ENCODE results near the gene NME5.
"Not testable (repeated sequence)": the region's sequence is repeated elsewhere in the genome, so short reads cannot be mapped to it uniquely, and the experiment has no call there.

Gene NME5

DNA sequence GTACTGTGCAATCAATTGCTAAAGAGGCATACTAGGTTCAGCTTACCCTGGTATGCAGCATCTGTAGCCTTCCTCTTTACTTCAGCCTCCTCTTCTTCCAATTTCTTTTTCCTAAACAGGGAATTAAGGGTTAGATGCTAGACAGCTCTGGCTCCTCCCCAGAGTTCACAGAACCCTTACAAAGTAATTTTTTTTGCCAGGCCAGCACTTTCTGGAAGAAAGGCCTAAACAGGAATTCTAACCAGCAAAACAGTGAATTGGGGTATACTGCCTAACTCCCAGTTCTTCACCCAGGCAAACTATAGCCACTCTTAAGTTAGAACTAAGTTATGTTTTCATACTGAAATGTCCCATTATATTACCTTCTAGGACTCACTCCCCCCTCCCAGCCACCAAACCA, 31.1 kb upstream of the NME5 start:
- Histone ChIP-seq H3K36me3 (ENCODE audit: control insufficient read depth in 5 of 5, insufficient read depth in 5 of 5, low read length in 5 of 5) (peaks cover 54 to 98% (median 84%) of the 10 kb centered on the region in 5 donors), H3K27me3 (ENCODE audit: control insufficient read depth in 5 of 5, insufficient read depth in 4 of 5, low read length in 5 of 5) (no peaks in the 10 kb centered on the region), H3K27ac (ENCODE audit: low read depth, low read length) (no peak overlapping the region), H3K4me1 (ENCODE audit: control insufficient read depth in 5 of 5, insufficient read depth in 5 of 5, low read length in 5 of 5) (no peaks in the 10 kb centered on the region), H3K9ac (ENCODE audit: low read length in 5 of 5) (no peak overlapping the region), H3K9me3 (ENCODE audit: control insufficient read depth in 5 of 5, low read length in 5 of 5) (no peaks in the 10 kb centered on the region), H3K4me3 (ENCODE audit: low read depth in 1 of 5, low read length in 5 of 5) (no peak overlapping the region)

DNA sequence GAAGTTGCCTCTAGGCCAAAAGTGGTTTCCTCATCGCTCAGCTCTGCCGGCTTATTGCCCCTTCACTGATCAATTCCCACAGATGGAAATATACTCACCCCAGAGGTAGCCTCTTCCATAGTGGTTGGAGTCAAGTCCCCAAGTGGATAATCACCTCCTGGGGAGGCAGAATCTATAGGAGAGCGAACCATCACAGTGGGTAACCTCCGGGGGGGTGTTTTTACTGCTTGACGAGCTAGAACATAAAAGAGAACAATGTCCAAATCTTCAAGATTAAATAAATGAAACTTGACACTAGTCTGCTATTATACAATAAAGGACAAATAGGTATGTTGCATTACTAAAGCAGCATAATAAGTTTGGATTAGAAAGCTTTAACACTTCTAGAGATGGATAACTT, 29.9 kb upstream of the NME5 start:
- Histone ChIP-seq H3K27me3 (ENCODE audit: control insufficient read depth in 5 of 5, insufficient read depth in 4 of 5, low read length in 5 of 5) (no peaks in the 10 kb centered on the region), H3K4me1 (ENCODE audit: control insufficient read depth in 5 of 5, insufficient read depth in 5 of 5, low read length in 5 of 5) (no peaks in the 10 kb centered on the region), H3K9me3 (ENCODE audit: control insufficient read depth in 5 of 5, low read length in 5 of 5) (no peaks in the 10 kb centered on the region), H3K36me3 (ENCODE audit: control insufficient read depth in 5 of 5, insufficient read depth in 5 of 5, low read length in 5 of 5) (peaks cover 62 to 99% (median 91%) of the 10 kb centered on the region in 5 donors), H3K4me3 (ENCODE audit: low read depth in 1 of 5, low read length in 5 of 5) (no peak overlapping the region), H3K9ac (ENCODE audit: low read length in 5 of 5) (no peak overlapping the region), H3K27ac (ENCODE audit: low read depth, low read length) (no peak overlapping the region)

- H3K4me1 ChIP-seq (ENCODE audit: control insufficient read depth in 5 of 5, insufficient read depth in 5 of 5, low read length in 5 of 5), result no peaks in the 10 kb centered on the region
- peaks cover 69 to 100% (median 98%) of the 10 kb centered on the region in 5 donors for H3K36me3 ChIP-seq (ENCODE audit: control insufficient read depth in 5 of 5, insufficient read depth in 5 of 5, low read length in 5 of 5)
- H3K4me3 ChIP-seq (ENCODE audit: low read depth in 1 of 5, low read length in 5 of 5), result no peak overlapping the region
- H3K9ac ChIP-seq (ENCODE audit: low read length in 5 of 5), result no peak overlapping the region
- H3K27me3 ChIP-seq (ENCODE audit: control insufficient read depth in 5 of 5, insufficient read depth in 4 of 5, low read length in 5 of 5), result no peaks in the 10 kb centered on the region
- no peak overlapping the region for H3K27ac ChIP-seq (ENCODE audit: low read depth, low read length)
- H3K9me3 ChIP-seq (ENCODE audit: control insufficient read depth in 5 of 5, low read length in 5 of 5), result no peaks in the 10 kb centered on the region
Measured at GRCh38 chr5:138163721-138164120, 24.5 kb upstream of the NME5 start.

GRCh38 chr5:138160706-138161105, 21.5 kb upstream of the NME5 start:
- H3K36me3 ChIP-seq (ENCODE audit: control insufficient read depth in 5 of 5, insufficient read depth in 5 of 5, low read length in 5 of 5), result peaks cover 68 to 94% (median 91%) of the 10 kb centered on the region in 5 donors
- H3K9me3 ChIP-seq (ENCODE audit: control insufficient read depth in 5 of 5, low read length in 5 of 5), result no peaks in the 10 kb centered on the region
- H3K27ac ChIP-seq (ENCODE audit: low read depth, low read length), result no peak overlapping the region
- H3K4me3 ChIP-seq (ENCODE audit: low read depth in 1 of 5, low read length in 5 of 5), result no peak overlapping the region
- H3K9ac ChIP-seq (ENCODE audit: low read length in 5 of 5), result no peak overlapping the region
- H3K27me3 ChIP-seq (ENCODE audit: control insufficient read depth in 5 of 5, insufficient read depth in 4 of 5, low read length in 5 of 5), result no peaks in the 10 kb centered on the region
- no peaks in the 10 kb centered on the region for H3K4me1 ChIP-seq (ENCODE audit: control insufficient read depth in 5 of 5, insufficient read depth in 5 of 5, low read length in 5 of 5)

DNA sequence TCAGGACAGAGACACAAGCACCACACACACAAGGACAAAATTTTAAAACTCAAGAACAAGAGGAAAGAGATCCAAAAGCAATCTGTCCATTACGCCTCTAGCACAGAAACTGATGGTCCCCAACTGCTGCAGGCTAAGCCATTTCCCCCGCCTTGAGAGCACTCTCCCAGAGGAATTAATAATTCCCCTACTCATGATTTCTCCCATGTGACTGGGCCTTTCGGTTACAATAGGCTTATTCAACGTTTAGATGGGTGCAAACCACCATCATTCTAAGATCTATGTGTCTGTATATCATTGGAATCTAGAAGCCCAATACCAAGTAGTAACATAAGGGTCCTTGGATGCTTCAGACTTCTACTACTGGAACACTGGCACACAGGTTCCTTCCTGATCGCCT, 20.4 kb upstream of the NME5 start:
- Histone ChIP-seq H3K9ac (ENCODE audit: low read length in 5 of 5) (no peak overlapping the region), H3K4me3 (ENCODE audit: low read depth in 1 of 5, low read length in 5 of 5) (no peak overlapping the region), H3K9me3 (ENCODE audit: control insufficient read depth in 5 of 5, low read length in 5 of 5) (no peaks in the 10 kb centered on the region), H3K36me3 (ENCODE audit: control insufficient read depth in 5 of 5, insufficient read depth in 5 of 5, low read length in 5 of 5) (peaks cover 63 to 84% (median 81%) of the 10 kb centered on the region in 5 donors), H3K4me1 (ENCODE audit: control insufficient read depth in 5 of 5, insufficient read depth in 5 of 5, low read length in 5 of 5) (no peaks in the 10 kb centered on the region), H3K27me3 (ENCODE audit: control insufficient read depth in 5 of 5, insufficient read depth in 4 of 5, low read length in 5 of 5) (no peaks in the 10 kb centered on the region), H3K27ac (ENCODE audit: low read depth, low read length) (no peak overlapping the region)

GRCh38 chr5:138157626-138158025, 18.4 kb upstream of the NME5 start:
- no peaks in the 10 kb centered on the region for H3K9me3 ChIP-seq (ENCODE audit: control insufficient read depth in 5 of 5, low read length in 5 of 5)
- no peak overlapping the region for H3K4me3 ChIP-seq (ENCODE audit: low read depth in 1 of 5, low read length in 5 of 5)
- H3K27ac ChIP-seq (ENCODE audit: low read depth, low read length), result no peak overlapping the region
- peaks cover 47 to 63% (median 61%) of the 10 kb centered on the region in 5 donors for H3K36me3 ChIP-seq (ENCODE audit: control insufficient read depth in 5 of 5, insufficient read depth in 5 of 5, low read length in 5 of 5)
- no peaks in the 10 kb centered on the region for H3K4me1 ChIP-seq (ENCODE audit: control insufficient read depth in 5 of 5, insufficient read depth in 5 of 5, low read length in 5 of 5)
- no peak overlapping the region for H3K9ac ChIP-seq (ENCODE audit: low read length in 5 of 5)
- no peaks in the 10 kb centered on the region for H3K27me3 ChIP-seq (ENCODE audit: control insufficient read depth in 5 of 5, insufficient read depth in 4 of 5, low read length in 5 of 5)

- not testable (repeated sequence) for H3K27ac ChIP-seq (ENCODE audit: low read depth, low read length); H3K4me1 ChIP-seq (ENCODE audit: control insufficient read depth in 5 of 5, insufficient read depth in 5 of 5, low read length in 5 of 5); H3K4me3 ChIP-seq (ENCODE audit: low read depth in 1 of 5, low read length in 5 of 5); H3K9ac ChIP-seq (ENCODE audit: low read length in 5 of 5); H3K9me3 ChIP-seq (ENCODE audit: control insufficient read depth in 5 of 5, low read length in 5 of 5); H3K27me3 ChIP-seq (ENCODE audit: control insufficient read depth in 5 of 5, insufficient read depth in 4 of 5, low read length in 5 of 5)
- H3K36me3 ChIP-seq (ENCODE audit: control insufficient read depth in 5 of 5, insufficient read depth in 5 of 5, low read length in 5 of 5), result peaks cover 40 to 47% (median 46%) of the 10 kb centered on the region in 5 donors
Measured at GRCh38 chr5:138155977-138156376, 16.7 kb upstream of the NME5 start.

DNA sequence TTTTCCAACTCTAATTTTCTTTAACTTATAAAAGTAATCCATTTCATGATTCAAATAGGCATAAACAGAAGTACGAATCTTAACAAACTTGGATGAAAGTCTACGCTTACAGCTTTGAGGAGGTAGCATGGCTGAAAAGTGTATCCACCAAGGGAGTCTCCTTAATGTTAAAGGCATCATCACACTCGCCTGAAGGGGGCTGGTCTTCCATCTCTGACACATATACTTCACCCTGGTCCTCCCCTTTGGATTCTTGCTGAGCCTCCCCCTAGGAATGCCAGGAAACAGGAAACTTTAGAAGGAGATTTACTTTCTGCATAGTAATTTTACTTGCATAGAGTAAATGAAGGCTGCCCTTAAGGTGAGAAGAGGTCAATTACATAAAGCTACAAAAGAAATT, 10.3 kb upstream of the NME5 start:
- Histone ChIP-seq H3K9ac (ENCODE audit: low read length in 5 of 5) (no peak overlapping the region), H3K27ac (ENCODE audit: low read depth, low read length) (no peak overlapping the region), H3K36me3 (ENCODE audit: control insufficient read depth in 5 of 5, insufficient read depth in 5 of 5, low read length in 5 of 5) (no peaks in the 10 kb centered on the region), H3K4me1 (ENCODE audit: control insufficient read depth in 5 of 5, insufficient read depth in 5 of 5, low read length in 5 of 5) (no peaks in the 10 kb centered on the region), H3K9me3 (ENCODE audit: control insufficient read depth in 5 of 5, low read length in 5 of 5) (no peaks in the 10 kb centered on the region), H3K4me3 (ENCODE audit: low read depth in 1 of 5, low read length in 5 of 5) (no peak overlapping the region), H3K27me3 (ENCODE audit: control insufficient read depth in 5 of 5, insufficient read depth in 4 of 5, low read length in 5 of 5) (no peaks in the 10 kb centered on the region)

DNA sequence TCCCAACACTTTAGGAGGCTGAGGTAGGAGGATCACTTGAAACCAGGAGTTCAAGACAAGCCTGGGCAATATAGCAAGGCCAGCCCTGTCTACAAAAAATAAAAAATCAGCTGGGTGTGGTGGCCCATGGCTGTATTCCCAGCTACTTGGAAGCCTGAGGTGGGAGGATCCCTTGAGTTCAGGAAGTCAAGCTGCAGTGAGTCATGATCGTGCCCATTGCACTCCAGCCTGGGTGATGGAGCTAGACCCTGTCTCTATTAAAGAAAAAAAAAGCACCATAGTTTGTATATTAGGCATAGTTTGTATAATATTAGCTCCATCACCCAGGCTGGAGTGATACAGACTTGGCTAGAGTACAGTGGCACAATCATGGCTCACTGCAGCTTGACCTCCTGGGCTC, 9.6 kb upstream of the NME5 start:
- Histone ChIP-seq H3K27me3 (ENCODE audit: control insufficient read depth in 5 of 5, insufficient read depth in 4 of 5, low read length in 5 of 5) (no peaks in the 10 kb centered on the region), H3K4me3 (ENCODE audit: low read depth in 1 of 5, low read length in 5 of 5) (no peak overlapping the region), H3K27ac (ENCODE audit: low read depth, low read length) (no peak overlapping the region), H3K9ac (ENCODE audit: low read length in 5 of 5) (no peak overlapping the region), H3K4me1 (ENCODE audit: control insufficient read depth in 5 of 5, insufficient read depth in 5 of 5, low read length in 5 of 5) (no peaks in the 10 kb centered on the region), H3K9me3 (ENCODE audit: control insufficient read depth in 5 of 5, low read length in 5 of 5) (no peaks in the 10 kb centered on the region), H3K36me3 (ENCODE audit: control insufficient read depth in 5 of 5, insufficient read depth in 5 of 5, low read length in 5 of 5) (no peaks in the 10 kb centered on the region)

DNA sequence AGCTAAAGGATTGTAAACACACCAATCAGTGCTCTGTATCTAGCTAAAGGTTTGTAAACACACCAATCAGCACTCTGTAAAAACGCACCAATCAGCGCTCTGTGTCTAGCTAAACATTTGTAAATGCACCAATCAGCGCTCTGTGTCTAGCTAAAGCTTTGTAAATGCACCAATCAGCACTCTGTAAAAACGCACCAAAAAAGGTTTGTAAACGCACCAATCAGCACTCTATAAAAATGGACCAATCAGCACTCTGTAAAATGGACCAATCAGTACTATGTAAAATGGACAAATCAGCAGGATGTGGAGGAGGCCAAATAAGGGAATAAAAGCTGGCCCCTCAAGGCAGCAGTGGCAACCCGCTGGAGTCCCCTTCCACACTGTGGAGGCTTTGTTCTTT, 4.3 kb upstream of the NME5 start:
- not testable (repeated sequence) for H3K4me3 ChIP-seq (ENCODE audit: low read depth in 1 of 5, low read length in 5 of 5); H3K27ac ChIP-seq (ENCODE audit: low read depth, low read length); H3K4me1 ChIP-seq (ENCODE audit: control insufficient read depth in 5 of 5, insufficient read depth in 5 of 5, low read length in 5 of 5); H3K9ac ChIP-seq (ENCODE audit: low read length in 5 of 5); H3K36me3 ChIP-seq (ENCODE audit: control insufficient read depth in 5 of 5, insufficient read depth in 5 of 5, low read length in 5 of 5); H3K9me3 ChIP-seq (ENCODE audit: control insufficient read depth in 5 of 5, low read length in 5 of 5); H3K27me3 ChIP-seq (ENCODE audit: control insufficient read depth in 5 of 5, insufficient read depth in 4 of 5, low read length in 5 of 5)

- Histone ChIP-seq H3K4me3 (ENCODE audit: low read depth in 1 of 5, low read length in 5 of 5) (no peak overlapping the region), H3K27me3 (ENCODE audit: control insufficient read depth in 5 of 5, insufficient read depth in 4 of 5, low read length in 5 of 5) (no peaks in the 10 kb centered on the region), H3K9ac (ENCODE audit: low read length in 5 of 5) (no peak overlapping the region), H3K4me1 (ENCODE audit: control insufficient read depth in 5 of 5, insufficient read depth in 5 of 5, low read length in 5 of 5) (peaks cover 0 to 10% (median 3%) of the 10 kb centered on the region in 5 donors), H3K9me3 (ENCODE audit: control insufficient read depth in 5 of 5, low read length in 5 of 5) (no peaks in the 10 kb centered on the region), H3K27ac (ENCODE audit: low read depth, low read length) (no peak overlapping the region), H3K36me3 (ENCODE audit: control insufficient read depth in 5 of 5, insufficient read depth in 5 of 5, low read length in 5 of 5) (no peaks in the 10 kb centered on the region)
Measured at GRCh38 chr5:138141734-138142133, 2.5 kb upstream of the NME5 start.
